PFSK-1 (cell line): ENCODE data around the gene MYL9.

Experiments
- POLR2AphosphoS5 ChIP-seq: IDR thresholded peaks from 2 replicates; pipeline ENCODE4 v1.6.1; 2012; ENCODE audit warnings: low read depth, mild to moderate bottlenecking, control low read depth, low read length, moderate library complexity
- REST ChIP-seq, 2 experiments: IDR thresholded peaks; 2 replicates each; pipeline versions ENCODE4 v1.6.1 to v1.8.0; 2011 to 2012; ENCODE audit warnings: low read depth in 2 of 2, low read length in 2 of 2, control low read depth in 1 of 2, inconsistent platforms in 1 of 2, mild to moderate bottlenecking in 1 of 2, moderate library complexity in 1 of 2; ENCODE audit not compliant: insufficient read depth in 1 of 2
- SIN3A ChIP-seq: IDR thresholded peaks from 2 replicates; pipeline ENCODE4 v1.6.1; 2012; ENCODE audit warnings: mild to moderate bottlenecking, low read length, moderate library complexity, borderline replicate concordance; ENCODE audit not compliant: insufficient read depth
- TAF1 ChIP-seq: IDR thresholded peaks from 2 replicates; pipeline ENCODE4 v1.6.1; 2012; ENCODE audit warnings: low read length, control low read depth, borderline replicate concordance; ENCODE audit not compliant: insufficient read depth

- TF ChIP-seq POLR2AphosphoS5 (no peak), SIN3A (no peak), REST (IDR thresholded peaks at IDR 0.05; ENCODE audit: insufficient read depth in 1 of 2, low read depth in 2 of 2, low read length in 2 of 2) (no peak), TAF1 (no peak)
Observed at GRCh38 chr20:36572701-36573102, 31.4 kb downstream of the MYL9 start.
